Right atrium auricular region (tissue), 2 donors: ENCODE measurements around the gene PRODH2. TPM values are rescaled to one million over a fixed set of nuclear protein-coding genes. Genes with fewer than 3 reads are reported as not detected.

Source experiments
- DNase-seq: peaks from one replicate; pipeline ENCODE4 v3.0.0-alpha.2; 2019; ENCODE audit warnings: low spot score
- H3K27ac ChIP-seq, 2 donors: fragments of 200-600 bp; sonication (generic); 1 replicate in 1 of 2; 2 replicates in 1 of 2; pipeline ENCODE4 v1.5.1; 2016 to 2019
- H3K27me3 ChIP-seq, 2 donors: fragments of 200-600 bp; sonication (generic); one replicate each; pipeline versions ENCODE4 v1.5.1 to v1.6.0; 2017 to 2019
- H3K36me3 ChIP-seq: fragments of 200-600 bp; sonication (generic); one replicate; pipeline ENCODE4 v1.5.1; 2016
- H3K4me1 ChIP-seq, 2 donors: fragments of 200-600 bp; sonication (generic); one replicate each; pipeline versions ENCODE4 v1.5.1 to v1.6.0; 2017 to 2019
- H3K4me3 ChIP-seq, 2 donors: fragments of 200-600 bp; sonication (generic); 1 replicate in 1 of 2; 2 replicates in 1 of 2; pipeline ENCODE4 v1.5.1; 2017 to 2019; ENCODE audit warnings: mild to moderate bottlenecking in 1 of 2, moderate library complexity in 1 of 2
- H3K9me3 ChIP-seq, 2 donors: fragments of 200-600 bp; sonication (generic); one replicate each; pipeline ENCODE4 v1.5.1; 2019
- CTCF ChIP-seq, 2 donors: fragments of 200-600 bp; sonication (generic); IDR thresholded peaks; one replicate each; pipeline ENCODE4 v1.5.1; 2019; ENCODE audit warnings: antibody characterized with exemption in 2 of 2
- total RNA-seq, 2 donors: library from RNA; depleted of rRNA; stranded (reverse); fragments of >200 nt; gene quantifications; one replicate each; pipeline ENCODE4 v1.1.0, GENCODE V29; 2016

PRODH2 gene
- total RNA-seq, 2 donors from 2014 or later, result not detected

- Histone ChIP-seq H3K27ac (no peak overlapping the region), H3K4me3 (no peak overlapping the region), H3K36me3 (no peaks in the 10 kb centered on the region), H3K4me1 (peaks cover 0 to 15% of the 10 kb centered on the region in 2 donors), H3K27me3 (peaks cover 11 to 30% of the 10 kb centered on the region in 2 donors), H3K9me3 (no peaks in the 10 kb centered on the region)
- TF ChIP-seq CTCF (IDR thresholded peaks at IDR 0.05), result no peak
- DNase-seq, result no peak
Observed at GRCh38 chr19:35848919-35849505, 36.4 kb upstream of the PRODH2 start.

DNA sequence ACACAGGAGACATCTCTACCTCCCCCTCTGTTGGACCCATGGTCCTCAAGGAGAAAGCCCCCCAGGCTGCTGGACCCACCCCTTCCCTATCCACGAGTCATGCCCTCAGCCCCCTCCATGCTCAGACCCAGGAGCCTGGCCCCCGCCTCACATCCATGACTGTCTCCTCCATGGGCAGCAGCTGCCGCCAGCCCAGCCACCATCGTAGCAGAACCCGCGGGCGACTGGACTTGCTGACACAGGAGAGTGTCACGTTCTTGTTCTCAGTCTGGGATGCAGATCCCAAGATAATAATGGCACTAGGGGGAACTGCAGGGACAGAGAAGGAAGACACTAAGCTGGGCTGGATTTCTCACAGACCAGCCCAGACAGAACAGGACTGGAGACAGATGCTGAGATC, 35.8 kb upstream of the PRODH2 start:
- no peak for TF ChIP-seq CTCF (IDR thresholded peaks at IDR 0.05)
- Histone ChIP-seq H3K4me1 (peaks cover 0 to 15% of the 10 kb centered on the region in 2 donors), H3K4me3 (no peak overlapping the region), H3K27ac (no peak overlapping the region), H3K27me3 (peaks cover 15 to 32% of the 10 kb centered on the region in 2 donors), H3K9me3 (no peaks in the 10 kb centered on the region), H3K36me3 (no peaks in the 10 kb centered on the region)
- no peak for DNase-seq

DNA sequence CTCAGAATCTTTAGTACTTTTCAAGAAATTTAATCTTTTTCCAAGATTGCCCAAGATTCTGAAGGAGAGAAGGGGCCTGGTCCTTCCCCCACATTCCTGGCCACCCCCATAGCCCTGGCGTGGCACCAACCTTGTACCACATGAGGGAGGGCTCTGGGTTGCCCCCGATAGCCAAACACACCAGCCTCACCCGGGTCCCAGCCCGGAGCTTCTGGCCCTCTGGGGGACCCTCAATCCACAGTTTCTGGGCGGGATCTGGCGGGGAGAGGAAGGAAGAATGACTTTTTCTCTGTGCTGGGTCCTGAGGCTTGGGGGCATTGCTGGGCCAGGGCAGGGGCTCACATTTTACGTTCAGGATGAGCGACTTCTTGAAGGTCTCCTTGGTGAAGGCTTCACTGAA, 35.3 kb upstream of the PRODH2 start:
- Histone ChIP-seq H3K4me3 (no peak overlapping the region), H3K36me3 (no peaks in the 10 kb centered on the region), H3K4me1 (peaks cover 0 to 15% of the 10 kb centered on the region in 2 donors), H3K27ac (no peak overlapping the region), H3K9me3 (no peaks in the 10 kb centered on the region), H3K27me3 (peaks cover 15 to 32% of the 10 kb centered on the region in 2 donors)
- no peak for DNase-seq
- TF ChIP-seq CTCF (IDR thresholded peaks at IDR 0.05), result no peak

GRCh38 chr19:35846038-35846668, 33.5 kb upstream of the PRODH2 start:
- no peak overlapping the region for H3K27ac ChIP-seq
- no peaks in the 10 kb centered on the region for H3K36me3 ChIP-seq
- H3K4me3 ChIP-seq, result peak overlapping the region in 1 of 2 donors; percentile 40
- peaks cover 15 to 32% of the 10 kb centered on the region in 2 donors for H3K27me3 ChIP-seq
- no peaks in the 10 kb centered on the region for H3K9me3 ChIP-seq
- TF ChIP-seq CTCF (IDR thresholded peaks at IDR 0.05), result no peak
- no peak for DNase-seq
- peaks cover 0 to 15% of the 10 kb centered on the region in 2 donors for H3K4me1 ChIP-seq

- peaks cover 15 to 29% of the 10 kb centered on the region in 2 donors for H3K27me3 ChIP-seq
- peaks cover 0 to 15% of the 10 kb centered on the region in 2 donors for H3K4me1 ChIP-seq
- H3K9me3 ChIP-seq, result no peaks in the 10 kb centered on the region
- H3K4me3 ChIP-seq, result peak overlapping the region; percentile 9 to 40
- no peak for DNase-seq
- H3K27ac ChIP-seq, result no peak overlapping the region
- no peak for TF ChIP-seq CTCF (IDR thresholded peaks at IDR 0.05)
- H3K36me3 ChIP-seq, result no peaks in the 10 kb centered on the region
Observed at GRCh38 chr19:35845215-35846037, 32.8 kb upstream of the PRODH2 start.
